SK-N-MC (cell line): ENCODE results near the gene PRPF6.

Source experiments
- EZH2 ChIP-seq: fragments of 200-600 bp; sonication (generic); IDR thresholded peaks from one replicate; pipeline ENCODE4 v1.6.1; 2017; ENCODE audit warnings: antibody characterized with exemption
- POLR2AphosphoS5 ChIP-seq: IDR thresholded peaks from 2 replicates; pipeline ENCODE4 v1.6.1; 2012; ENCODE audit warnings: mild to moderate bottlenecking, low read depth, low read length, borderline replicate concordance

DNA sequence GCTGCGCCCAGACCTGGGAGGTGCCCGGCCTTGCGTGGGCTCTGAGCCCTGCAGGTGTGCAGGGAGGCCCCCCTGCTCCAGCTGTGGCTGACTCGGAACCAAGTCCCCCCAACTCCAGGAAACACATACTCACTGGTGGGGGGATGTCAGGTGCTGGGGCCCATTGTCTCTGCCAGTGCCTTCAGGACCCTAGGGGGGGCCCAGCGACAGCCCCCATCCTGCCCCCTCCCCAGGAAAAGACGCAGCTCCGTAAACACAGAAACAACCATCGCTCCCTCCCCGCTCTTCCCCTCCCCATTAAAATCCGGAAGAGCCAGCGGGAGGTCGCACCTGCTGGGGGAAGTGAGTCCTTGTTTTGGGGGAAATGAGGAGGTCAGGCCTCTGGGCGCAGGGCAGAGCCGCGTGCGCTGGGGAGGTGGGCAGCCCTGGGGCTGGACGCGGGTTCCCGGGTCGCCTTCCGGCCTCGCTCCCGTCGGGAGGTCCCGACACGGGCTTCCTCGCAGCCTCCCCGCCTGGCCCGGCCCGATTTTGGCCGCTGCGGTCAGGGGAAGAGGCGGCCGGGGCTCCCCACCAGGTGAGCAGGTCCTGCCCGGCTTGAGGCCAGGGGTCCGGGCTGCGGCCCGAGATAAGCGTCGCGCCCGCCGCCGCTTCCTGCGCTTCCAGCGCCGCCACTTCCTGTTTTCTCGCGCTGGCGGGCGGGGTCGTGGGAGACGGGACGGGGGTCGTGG, 61.3 kb downstream of the PRPF6 start:
- no peak for TF ChIP-seq POLR2AphosphoS5
- no peak for TF ChIP-seq EZH2
